Activated gamma-delta T cell treated with anti-CD3 and anti-CD28 coated beads, Interleukin-2, amount 50 U/mL, for 16 hours (primary cell): ENCODE data around the gene PCDHGA1.

Source experiments
- DNase-seq: peaks from one replicate; pipeline ENCODE4 v3.0.0-alpha.2; 2020; ENCODE audit warnings: low read depth

The PCDHGA1 gene

GRCh38 chr5:141441571-141442170, 111.4 kb downstream of the PCDHGA1 start:
- no peak for DNase-seq

GRCh38 chr5:141465351-141465750, 135.0 kb downstream of the PCDHGA1 start:
- DNase-seq: no peak

- no peak for DNase-seq
These were observed 145.4 kb downstream of the PCDHGA1 start, which contains the start of gene PCDHGC3 for GRCh38 chr5:141475625-141476131. Gene PCDHGC3, plus strand, starts transcription at chr5:141475966. Its CDS starts 151 bp downstream, at chr5:141476117.

- no peak for DNase-seq
These were observed 146.0 kb downstream of the PCDHGA1 start for GRCh38 chr5:141476132-141476911.

- no peak for DNase-seq
These were observed 146.8 kb downstream of the PCDHGA1 start for GRCh38 chr5:141477044-141477575.

GRCh38 chr5:141477815-141478214, 147.5 kb downstream of the PCDHGA1 start:
- no peak for DNase-seq

- DNase-seq: no peak
These were observed 148.1 kb downstream of the PCDHGA1 start for GRCh38 chr5:141478321-141478945.

GRCh38 chr5:141479776-141480175, 149.5 kb downstream of the PCDHGA1 start:
- DNase-seq: no peak

GRCh38 chr5:141483902-141484301, 153.6 kb downstream of the PCDHGA1 start:
- no peak for DNase-seq

GRCh38 chr5:141484310-141484640, 154.0 kb downstream of the PCDHGA1 start:
- no peak for DNase-seq

- no peak for DNase-seq
These were observed 154.5 kb downstream of the PCDHGA1 start, which contains the start of gene PCDHGC4 for GRCh38 chr5:141484641-141485311. Gene PCDHGC4, plus strand, starts transcription at chr5:141485030. Its CDS starts 144 bp downstream, at chr5:141485174.

- no peak for DNase-seq
These were observed 155.2 kb downstream of the PCDHGA1 start for GRCh38 chr5:141485321-141486055.

GRCh38 chr5:141486091-141486490, 155.8 kb downstream of the PCDHGA1 start:
- no peak for DNase-seq

- DNase-seq: no peak
These were observed 156.8 kb downstream of the PCDHGA1 start for GRCh38 chr5:141487131-141487530.

- no peak for DNase-seq
These were observed 158.6 kb downstream of the PCDHGA1 start, which contains the start of gene PCDHGC5 for GRCh38 chr5:141488591-141489561. Gene PCDHGC5, plus strand, starts transcription at chr5:141489081. Its CDS starts 160 bp downstream, at chr5:141489241.

GRCh38 chr5:141489841-141490240, 159.5 kb downstream of the PCDHGA1 start:
- DNase-seq: no peak

- DNase-seq: no peak
These were observed 160.0 kb downstream of the PCDHGA1 start for GRCh38 chr5:141490271-141490670.

GRCh38 chr5:141490771-141491170, 160.5 kb downstream of the PCDHGA1 start:
- no peak for DNase-seq

- no peak for DNase-seq
These were observed 161.2 kb downstream of the PCDHGA1 start for GRCh38 chr5:141491323-141492167.
